ENCODE data around the gene AATK. TPM values are rescaled to one million over a fixed set of nuclear protein-coding genes. Genes with fewer than 3 reads are reported as not detected.

AATK gene
- total and polyA plus RNA-seq, 2 of the 13 experiments (the other 11 are each of a cell fraction or from before 2014, with no cell fraction given): 2.9 to 8.4 TPM

DNA sequence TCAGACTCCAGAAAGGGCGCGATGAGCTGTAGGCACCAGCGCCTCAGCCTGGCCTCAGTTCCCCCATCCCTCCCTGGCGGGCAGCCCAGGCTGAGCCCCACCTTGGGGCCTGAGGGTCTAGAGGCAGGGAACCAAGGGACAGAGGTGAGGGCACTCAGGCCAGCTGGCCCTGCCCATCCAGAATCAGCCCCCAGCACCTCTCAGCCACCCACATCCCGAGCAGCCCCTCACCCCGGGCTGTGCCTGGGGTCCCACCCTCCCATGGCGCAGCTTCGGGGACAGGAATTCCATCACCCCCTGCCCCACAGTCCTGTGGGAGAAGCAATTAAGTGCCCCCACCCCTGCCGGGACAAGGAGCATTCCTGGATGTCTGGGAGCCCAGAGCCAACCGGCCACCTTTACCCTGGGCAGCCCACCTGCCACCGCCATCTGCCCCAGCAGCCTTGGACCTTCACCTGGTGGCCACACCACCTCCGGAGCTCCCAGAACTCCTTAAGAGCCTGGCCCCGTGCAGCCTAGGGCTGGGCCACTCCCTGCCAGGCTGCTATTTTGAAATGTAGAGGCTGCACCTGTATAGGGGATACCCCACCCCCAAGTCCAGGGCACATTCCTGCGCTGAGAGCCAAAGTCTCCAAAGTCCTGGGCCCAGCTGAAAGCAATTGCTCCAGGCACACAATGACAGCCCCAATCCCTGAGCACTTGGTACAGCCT is 34.4 kb downstream of the AATK start (continued):
- no peak for TF ChIP-seq MYPOP (CRISPR knock-in tag; IDR thresholded peaks at IDR 0.05)
- no peak for TF ChIP-seq ZNF24 (IDR thresholded peaks at IDR 0.05)
- no peak for TF ChIP-seq NRL (CRISPR knock-in tag; IDR thresholded peaks at IDR 0.05; ENCODE audit: borderline replicate concordance)
- peak; percentile 88 for TF ChIP-seq ZEB1 (IDR thresholded peaks at IDR 0.05; ENCODE audit: insufficient replicate concordance, low read depth)
- TF ChIP-seq RFXAP (CRISPR knock-in tag; IDR thresholded peaks at IDR 0.05; ENCODE audit: borderline replicate concordance): no peak
- TF ChIP-seq MTF1 (CRISPR knock-in tag; IDR thresholded peaks at IDR 0.05): no peak
- no peak for TF ChIP-seq LCORL (IDR thresholded peaks at IDR 0.05)
- peak; percentile 55; the same call in 1 of the 2 replicates for TF ChIP-seq LCORL (CRISPR knock-in tag; IDR thresholded peaks at IDR 0.05)
- 0 out of 2 replicates have a peak, but pooled peaks have one; percentile 10 for TF ChIP-seq MAX (IDR thresholded peaks at IDR 0.05)
- TF ChIP-seq SMAD9 (CRISPR knock-in tag; IDR thresholded peaks at IDR 0.05): no peak
- no peak for TF ChIP-seq ZFP82 (CRISPR knock-in tag; IDR thresholded peaks at IDR 0.05; ENCODE audit: borderline replicate concordance)
- no peak for TF ChIP-seq ESRRA (CRISPR knock-in tag; IDR thresholded peaks at IDR 0.05; ENCODE audit: low read depth)
- TF ChIP-seq RBM22 (optimal IDR thresholded peaks at IDR 0.05; ENCODE audit: low read length): no peak
- TF ChIP-seq CREB3 (CRISPR knock-in tag; IDR thresholded peaks at IDR 0.05): no peak
- no peak for TF ChIP-seq ARNTL (CRISPR knock-in tag; IDR thresholded peaks at IDR 0.05)
- TF ChIP-seq SPEN (CRISPR knock-in tag; IDR thresholded peaks at IDR 0.05; ENCODE audit: low read depth): no peak
- TF ChIP-seq ZNF737 (CRISPR knock-in tag; IDR thresholded peaks at IDR 0.05; ENCODE audit: borderline replicate concordance): no peak
- peak; percentile 56; the same call in 1 of the 2 replicates for TF ChIP-seq PATZ1 (CRISPR knock-in tag; IDR thresholded peaks at IDR 0.05)
- no peak for TF ChIP-seq ZNF557 (CRISPR knock-in tag; IDR thresholded peaks at IDR 0.05)
- no peak for TF ChIP-seq HIC2 (CRISPR knock-in tag; IDR thresholded peaks at IDR 0.05; ENCODE audit: low read depth)
- no peak for TF ChIP-seq PHF21A (CRISPR knock-in tag; IDR thresholded peaks at IDR 0.05)
- TF ChIP-seq, protein P1, sequence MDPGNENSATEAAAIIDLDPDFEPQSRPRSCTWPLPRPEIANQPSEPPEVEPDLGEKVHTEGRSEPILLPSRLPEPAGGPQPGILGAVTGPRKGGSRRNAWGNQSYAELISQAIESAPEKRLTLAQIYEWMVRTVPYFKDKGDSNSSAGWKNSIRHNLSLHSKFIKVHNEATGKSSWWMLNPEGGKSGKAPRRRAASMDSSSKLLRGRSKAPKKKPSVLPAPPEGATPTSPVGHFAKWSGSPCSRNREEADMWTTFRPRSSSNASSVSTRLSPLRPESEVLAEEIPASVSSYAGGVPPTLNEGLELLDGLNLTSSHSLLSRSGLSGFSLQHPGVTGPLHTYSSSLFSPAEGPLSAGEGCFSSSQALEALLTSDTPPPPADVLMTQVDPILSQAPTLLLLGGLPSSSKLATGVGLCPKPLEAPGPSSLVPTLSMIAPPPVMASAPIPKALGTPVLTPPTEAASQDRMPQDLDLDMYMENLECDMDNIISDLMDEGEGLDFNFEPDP (CRISPR knock-in tag; conservative IDR thresholded peaks at IDR 0.05): no peak

Measured in HepG2 (cell line).